ENCODE data around the gene FLNA. TPM values are rescaled to one million over a fixed set of nuclear protein-coding genes. Genes with fewer than 3 reads are reported as not detected.
A peak's percentile ranks its signal among the peaks of the same experiment; 100 is the strongest.

The FLNA gene
- total RNA-seq, 3 donors from 2014 or later = 416 to 675 (median 622) TPM

- TF ChIP-seq POLR2AphosphoS5 (IDR thresholded peaks at IDR 0.05) (no peak), POLR2A (IDR thresholded peaks at IDR 0.05) (no peak)
- TF ChIP-seq, protein P1, sequence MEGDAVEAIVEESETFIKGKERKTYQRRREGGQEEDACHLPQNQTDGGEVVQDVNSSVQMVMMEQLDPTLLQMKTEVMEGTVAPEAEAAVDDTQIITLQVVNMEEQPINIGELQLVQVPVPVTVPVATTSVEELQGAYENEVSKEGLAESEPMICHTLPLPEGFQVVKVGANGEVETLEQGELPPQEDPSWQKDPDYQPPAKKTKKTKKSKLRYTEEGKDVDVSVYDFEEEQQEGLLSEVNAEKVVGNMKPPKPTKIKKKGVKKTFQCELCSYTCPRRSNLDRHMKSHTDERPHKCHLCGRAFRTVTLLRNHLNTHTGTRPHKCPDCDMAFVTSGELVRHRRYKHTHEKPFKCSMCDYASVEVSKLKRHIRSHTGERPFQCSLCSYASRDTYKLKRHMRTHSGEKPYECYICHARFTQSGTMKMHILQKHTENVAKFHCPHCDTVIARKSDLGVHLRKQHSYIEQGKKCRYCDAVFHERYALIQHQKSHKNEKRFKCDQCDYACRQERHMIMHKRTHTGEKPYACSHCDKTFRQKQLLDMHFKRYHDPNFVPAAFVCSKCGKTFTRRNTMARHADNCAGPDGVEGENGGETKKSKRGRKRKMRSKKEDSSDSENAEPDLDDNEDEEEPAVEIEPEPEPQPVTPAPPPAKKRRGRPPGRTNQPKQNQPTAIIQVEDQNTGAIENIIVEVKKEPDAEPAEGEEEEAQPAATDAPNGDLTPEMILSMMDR (IDR thresholded peaks at IDR 0.05) = no peak
- H3K27me3 ChIP-seq = peaks cover 0 to 11% of the 10 kb centered on the region in 2 donors
- no peaks in the 10 kb centered on the region for H3K4me1 ChIP-seq
- peak overlapping the region in 1 of 2 donors; percentile 32 for H3K27ac ChIP-seq
- no peak for DNase-seq (ENCODE audit: low spot score in 2 of 2)
- no peak overlapping the region for H3K4me3 ChIP-seq
- intact Hi-C loops (cut with DNase I; ENCODE audit: low total_unique reads) = no loop called here
- no peaks in the 10 kb centered on the region for H3K36me3 ChIP-seq
- H3K9me3 ChIP-seq = no peaks in the 10 kb centered on the region
Measured at GRCh38 chrX:154360155-154360713, 14.2 kb downstream of the FLNA start.

DNA sequence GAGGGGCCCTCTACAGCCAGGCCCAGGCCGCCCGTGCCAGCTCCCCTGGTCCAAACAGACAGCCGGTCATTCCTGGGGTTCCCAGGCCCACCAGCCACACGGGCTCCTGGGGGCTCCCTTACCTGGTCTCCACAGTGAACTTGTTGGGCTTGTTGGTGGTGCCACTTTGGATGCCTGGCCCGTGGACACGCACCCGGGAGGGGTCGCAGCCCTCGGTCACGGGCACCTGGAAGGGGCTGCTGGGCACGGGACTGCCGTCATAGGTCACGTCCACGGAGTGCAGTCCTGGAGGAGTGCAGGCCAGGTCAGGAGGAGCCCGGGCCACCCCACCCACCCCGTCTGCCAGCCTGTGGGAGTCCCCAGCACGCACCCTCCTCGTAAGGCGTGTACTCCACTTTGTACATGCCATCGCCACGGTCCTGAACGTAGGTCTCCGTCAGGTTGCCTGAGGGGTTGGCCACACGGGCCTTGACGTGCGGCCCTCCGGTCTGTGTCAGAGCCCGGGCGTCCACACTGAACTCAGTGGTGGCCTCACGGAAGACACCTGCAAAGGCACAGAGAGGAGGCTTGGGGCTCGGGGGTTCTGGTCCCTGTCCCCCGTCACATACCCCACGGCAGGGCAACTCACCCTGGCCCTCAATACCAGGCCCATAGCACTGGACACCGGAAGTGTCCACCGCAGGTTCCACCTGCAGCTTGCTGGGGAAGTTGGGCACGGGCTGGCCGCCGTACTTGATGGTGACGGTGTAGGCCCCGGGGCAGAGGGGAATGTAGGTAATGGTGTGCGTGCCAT is 14.9 kb downstream of the FLNA start:
- no peak overlapping the region for H3K4me3 ChIP-seq
- no peaks in the 10 kb centered on the region for H3K36me3 ChIP-seq
- H3K27ac ChIP-seq = peak overlapping the region in 1 of 2 donors; percentile 32
- H3K9me3 ChIP-seq = no peaks in the 10 kb centered on the region
- H3K4me1 ChIP-seq = no peaks in the 10 kb centered on the region
- no peak for DNase-seq (ENCODE audit: low spot score in 2 of 2)
- intact Hi-C loops (cut with DNase I; ENCODE audit: low total_unique reads) = no loop called here
- no peak for TF ChIP-seq POLR2AphosphoS5 (IDR thresholded peaks at IDR 0.05)
- TF ChIP-seq, protein P1 (IDR thresholded peaks at IDR 0.05) = no peak
- TF ChIP-seq POLR2A (IDR thresholded peaks at IDR 0.05) = no peak
- peaks cover 0 to 11% of the 10 kb centered on the region in 2 donors for H3K27me3 ChIP-seq

GRCh38 chrX:154358829-154359228 is 15.6 kb downstream of the FLNA start:
- intact Hi-C loops (cut with DNase I; ENCODE audit: low total_unique reads) = no loop called here
- Histone ChIP-seq H3K4me3 (no peak overlapping the region), H3K9me3 (no peaks in the 10 kb centered on the region), H3K4me1 (no peaks in the 10 kb centered on the region), H3K27ac (peak overlapping the region in 1 of 2 donors; percentile 52), H3K36me3 (no peaks in the 10 kb centered on the region), H3K27me3 (peaks cover 0 to 15% of the 10 kb centered on the region in 2 donors)
- no peak for DNase-seq (ENCODE audit: low spot score in 2 of 2)
- TF ChIP-seq, protein P1 (IDR thresholded peaks at IDR 0.05) = no peak
- TF ChIP-seq POLR2A (IDR thresholded peaks at IDR 0.05) = no peak
- no peak for TF ChIP-seq POLR2AphosphoS5 (IDR thresholded peaks at IDR 0.05)

GRCh38 chrX:154358011-154358410 is 16.4 kb downstream of the FLNA start:
- peaks cover 0 to 19% of the 10 kb centered on the region in 2 donors for H3K27me3 ChIP-seq
- intact Hi-C loops (cut with DNase I; ENCODE audit: low total_unique reads) = no loop called here
- no peaks in the 10 kb centered on the region for H3K36me3 ChIP-seq
- peak overlapping the region in 1 of 2 donors; percentile 52 for H3K27ac ChIP-seq
- TF ChIP-seq, protein P1 (IDR thresholded peaks at IDR 0.05) = no peak
- TF ChIP-seq POLR2AphosphoS5 (IDR thresholded peaks at IDR 0.05) (no peak), POLR2A (IDR thresholded peaks at IDR 0.05) (no peak)
- no peaks in the 10 kb centered on the region for H3K9me3 ChIP-seq
- no peaks in the 10 kb centered on the region for H3K4me1 ChIP-seq
- DNase-seq (ENCODE audit: low spot score in 2 of 2) = no peak
- H3K4me3 ChIP-seq = no peak overlapping the region

GRCh38 chrX:154357205-154357604 is 17.2 kb downstream of the FLNA start:
- intact Hi-C loops (cut with DNase I; ENCODE audit: low total_unique reads) = no loop called here
- TF ChIP-seq, protein P1 (IDR thresholded peaks at IDR 0.05) = no peak
- TF ChIP-seq POLR2A (IDR thresholded peaks at IDR 0.05) (no peak), POLR2AphosphoS5 (IDR thresholded peaks at IDR 0.05) (no peak)
- Histone ChIP-seq H3K27ac (peak overlapping the region in 1 of 2 donors; percentile 25), H3K4me3 (no peak overlapping the region), H3K27me3 (peaks cover 0 to 25% of the 10 kb centered on the region in 2 donors), H3K4me1 (no peaks in the 10 kb centered on the region), H3K9me3 (no peaks in the 10 kb centered on the region), H3K36me3 (no peaks in the 10 kb centered on the region)
- DNase-seq (ENCODE audit: low spot score in 2 of 2) = no peak

Measured in breast epithelium (tissue), 4 donors.